Thoracic aorta (tissue), 2 donors: ENCODE results near the gene KRT86. TPM values are rescaled to one million over a fixed set of nuclear protein-coding genes. Genes with fewer than 3 reads are reported as not detected.

Source experiments
- ATAC-seq: fragments of 150-250 bp; one replicate; pipeline ENCODE4 v1.8.0; 2017; ENCODE audit warnings: low read depth; ENCODE audit not compliant: insufficient number of reproducible peaks, low FRiP score
- DNase-seq: peaks from one replicate; pipeline ENCODE4 v3.0.0-alpha.2; 2020; ENCODE audit warnings: low spot score
- H3K27ac ChIP-seq, 2 donors: fragments of 200-600 bp; sonication (generic); 1 replicate in 1 of 2; 2 replicates in 1 of 2; pipeline ENCODE4 v1.5.1; 2016; ENCODE audit warnings: mild to moderate bottlenecking in 2 of 2, moderate library complexity in 2 of 2
- H3K27me3 ChIP-seq: fragments of 200-600 bp; sonication (generic); replicated peaks from 2 replicates; pipeline ENCODE4 v1.6.0; 2016; ENCODE audit warnings: mild to moderate bottlenecking; ENCODE audit not compliant: insufficient read depth
- H3K36me3 ChIP-seq: fragments of 200-600 bp; sonication (generic); one replicate; pipeline ENCODE4 v1.5.1; 2016
- H3K4me1 ChIP-seq, 2 donors: fragments of 200-600 bp; sonication (generic); 1 replicate in 1 of 2; 2 replicates in 1 of 2; pipeline versions ENCODE4 v1.5.1 to v1.6.0; 2016; ENCODE audit warnings: low read depth in 2 of 2, mild to moderate bottlenecking in 1 of 2; ENCODE audit not compliant: control insufficient read depth in 1 of 2
- H3K4me3 ChIP-seq: fragments of 200-600 bp; sonication (generic); 2 replicates; pipeline ENCODE4 v1.5.1; 2016; ENCODE audit warnings: mild to moderate bottlenecking
- H3K9me3 ChIP-seq: fragments of 200-600 bp; sonication (generic); 2 replicates; pipeline ENCODE4 v1.5.1; 2016
- CTCF ChIP-seq: fragments of 200-600 bp; sonication (generic); IDR thresholded peaks from one replicate; pipeline ENCODE4 v1.5.1; 2019; ENCODE audit warnings: antibody characterized with exemption
- total RNA-seq, 2 donors: library from RNA; depleted of rRNA; stranded (reverse); fragments of >200 nt; gene quantifications; one replicate each; pipeline versions ENCODE4 v1.1.0 to v1.2.3, GENCODE V29; 2016

Gene KRT86
- 1 to 10 TPM in 1 of 2 donors, not detected in 1; 9.3 TPM for total RNA-seq

GRCh38 chr12:52274521-52275120, at the start of gene KRT86:
TSS of gene KRT86 (plus strand) at chr12:52274645. CDS start at chr12:52301917, 27,272 bp downstream.
- ATAC-seq (no peak), DNase-seq (no peak)
- no peak for TF ChIP-seq CTCF

GRCh38 chr12:52225752-52226151, 48.7 kb upstream of the KRT86 start:
- DNase-seq, result no peak
- H3K27me3 ChIP-seq, result no peaks in the 10 kb centered on the region
- no peak for ATAC-seq
- H3K4me3 ChIP-seq, result no peak overlapping the region
- H3K9me3 ChIP-seq, result no peaks in the 10 kb centered on the region
- TF ChIP-seq CTCF, result no peak
- H3K27ac ChIP-seq, result peak overlapping the region; percentile 58 to 60
- H3K36me3 ChIP-seq, result no peaks in the 10 kb centered on the region
- H3K4me1 ChIP-seq, result peaks cover 20 to 44% of the 10 kb centered on the region in 2 donors

More at GRCh38 chr12:52274521-52275120, at the start of gene KRT86:
- Histone ChIP-seq H3K27ac (no peak within 1 kb of the TSS), H3K36me3 (no peaks in the 10 kb centered on the region), H3K4me1 (peaks cover 6 to 14% of the 10 kb centered on the region in 2 donors), H3K27me3 (no peaks in the 10 kb centered on the region), H3K9me3 (no peaks in the 10 kb centered on the region), H3K4me3 (no peak within 1 kb of the TSS)

- peak; percentile 8 for ATAC-seq
- TF ChIP-seq CTCF, result no peak
- peak overlapping the region; percentile 58 to 60 for H3K27ac ChIP-seq
Observed at GRCh38 chr12:52226446-52226845, 48.0 kb upstream of the KRT86 start.

GRCh38 chr12:52227606-52228166, 46.8 kb upstream of the KRT86 start:
- Histone ChIP-seq H3K9me3 (no peaks in the 10 kb centered on the region), H3K27ac (peak overlapping the region in 1 of 2 donors; percentile 58), H3K36me3 (no peaks in the 10 kb centered on the region), H3K4me3 (no peak overlapping the region), H3K4me1 (peaks cover 14 to 48% of the 10 kb centered on the region in 2 donors), H3K27me3 (no peaks in the 10 kb centered on the region)
- no peak for DNase-seq
- no peak for ATAC-seq
- TF ChIP-seq CTCF, result no peak

More at GRCh38 chr12:52226446-52226845, 48.0 kb upstream of the KRT86 start:
- H3K4me1 ChIP-seq, result peaks cover 18 to 44% of the 10 kb centered on the region in 2 donors
- no peak for DNase-seq
- no peaks in the 10 kb centered on the region for H3K27me3 ChIP-seq
- H3K36me3 ChIP-seq, result no peaks in the 10 kb centered on the region
- H3K9me3 ChIP-seq, result no peaks in the 10 kb centered on the region
- H3K4me3 ChIP-seq, result no peak overlapping the region

- H3K4me1 ChIP-seq, result peaks cover 14 to 54% of the 10 kb centered on the region in 2 donors
- DNase-seq, result no peak
- H3K36me3 ChIP-seq, result no peaks in the 10 kb centered on the region
- no peak overlapping the region for H3K4me3 ChIP-seq
- H3K9me3 ChIP-seq, result no peaks in the 10 kb centered on the region
- TF ChIP-seq CTCF, result no peak
- H3K27ac ChIP-seq, result peak overlapping the region in 1 of 2 donors; percentile 70
- H3K27me3 ChIP-seq, result no peaks in the 10 kb centered on the region
- no peak for ATAC-seq
Observed at GRCh38 chr12:52228366-52228765, 46.1 kb upstream of the KRT86 start.
